ENCODE data around the gene THADA. TPM values are rescaled to one million over a fixed set of nuclear protein-coding genes. Genes with fewer than 3 reads are reported as not detected.
"Not testable (repeated sequence)": the region's sequence is repeated elsewhere in the genome, so short reads cannot be mapped to it uniquely, and the experiment has no call there.

Gene THADA
- polyA plus RNA-seq, 3 donors, result 31.0 to 43.5 (median 34.5) TPM

- DNase-seq (ENCODE audit: extremely low read depth in 1 of 11, low read depth in 9 of 11, low spot score in 4 of 11), result no peak
Observed at GRCh38 chr2:43459446-43460173, 136.2 kb downstream of the THADA start.

- no peak for DNase-seq (ENCODE audit: extremely low read depth in 1 of 11, low read depth in 9 of 11, low spot score in 4 of 11)
Observed at GRCh38 chr2:43458014-43458628, 137.7 kb downstream of the THADA start.

- DNase-seq (ENCODE audit: extremely low read depth in 1 of 11, low read depth in 9 of 11, low spot score in 4 of 11), result no peak
Observed at GRCh38 chr2:43455731-43456642, 139.9 kb downstream of the THADA start.

GRCh38 chr2:43455296-43455695, 140.5 kb downstream of the THADA start:
- DNase-seq (ENCODE audit: extremely low read depth in 1 of 11, low read depth in 9 of 11, low spot score in 4 of 11), result no peak

GRCh38 chr2:43454791-43455190, 141.0 kb downstream of the THADA start:
- no peak for DNase-seq (ENCODE audit: extremely low read depth in 1 of 11, low read depth in 9 of 11, low spot score in 4 of 11)

- DNase-seq (ENCODE audit: extremely low read depth in 1 of 11, low read depth in 9 of 11, low spot score in 4 of 11), result peak in 1 of 11 donors; percentile 51
Observed at GRCh38 chr2:43453179-43454170, 142.4 kb downstream of the THADA start.

- no peak for DNase-seq (ENCODE audit: extremely low read depth in 1 of 11, low read depth in 9 of 11, low spot score in 4 of 11)
Observed at GRCh38 chr2:43452318-43452731, 143.5 kb downstream of the THADA start.

GRCh38 chr2:43450617-43451016, 145.2 kb downstream of the THADA start:
- no peak for DNase-seq (ENCODE audit: extremely low read depth in 1 of 11, low read depth in 9 of 11, low spot score in 4 of 11)

- DNase-seq (ENCODE audit: extremely low read depth in 1 of 11, low read depth in 9 of 11, low spot score in 4 of 11), result no peak
Observed at GRCh38 chr2:43448822-43449110, 147.1 kb downstream of the THADA start.

GRCh38 chr2:43448011-43448821, 147.6 kb downstream of the THADA start:
- DNase-seq (ENCODE audit: extremely low read depth in 1 of 11, low read depth in 9 of 11, low spot score in 4 of 11), result no peak

- not testable (repeated sequence) for DNase-seq (ENCODE audit: extremely low read depth in 1 of 11, low read depth in 9 of 11, low spot score in 4 of 11)
Observed at GRCh38 chr2:43446755-43447154, 149.1 kb downstream of the THADA start.

GRCh38 chr2:43445781-43446180, 150.1 kb downstream of the THADA start:
- DNase-seq (ENCODE audit: extremely low read depth in 1 of 11, low read depth in 9 of 11, low spot score in 4 of 11), result no peak

GRCh38 chr2:43444989-43445645, 150.7 kb downstream of the THADA start:
- no peak for DNase-seq (ENCODE audit: extremely low read depth in 1 of 11, low read depth in 9 of 11, low spot score in 4 of 11)

- DNase-seq (ENCODE audit: extremely low read depth in 1 of 11, low read depth in 9 of 11, low spot score in 4 of 11), result no peak
Observed at GRCh38 chr2:43443282-43443681, 152.6 kb downstream of the THADA start.

- DNase-seq (ENCODE audit: extremely low read depth in 1 of 11, low read depth in 9 of 11, low spot score in 4 of 11), result no peak
Observed at GRCh38 chr2:43441195-43441594, 154.6 kb downstream of the THADA start.

GRCh38 chr2:43438858-43439655, 156.8 kb downstream of the THADA start:
- DNase-seq (ENCODE audit: extremely low read depth in 1 of 11, low read depth in 9 of 11, low spot score in 4 of 11), result no peak

GRCh38 chr2:43438342-43438741, 157.5 kb downstream of the THADA start:
- DNase-seq (ENCODE audit: extremely low read depth in 1 of 11, low read depth in 9 of 11, low spot score in 4 of 11), result no peak

All from renal cortex interstitium (tissue), 11 donors.